HTR-8/SVneo (cell line): ENCODE measurements around the gene PHLPP1.
"Not testable (repeated sequence)": the region's sequence is repeated elsewhere in the genome, so short reads cannot be mapped to it uniquely, and the experiment has no call there.

Experiments used
- DNase-seq: peaks from one replicate; pipeline ENCODE4 v3.0.0; 2011; ENCODE audit warnings: low spot score, mixed read lengths; ENCODE audit not compliant: insufficient read length
- FAIRE-seq: peaks from 2 replicates; lab custom pipeline; 2011; peaks lifted over from hg19 to GRCh38; lab: Jason Lieb, UNC

The PHLPP1 gene

GRCh38 chr18:62740650-62741049 is 25.3 kb downstream of the PHLPP1 start:
- not testable (repeated sequence) for FAIRE-seq

GRCh38 chr18:62741118-62741566 is 25.8 kb downstream of the PHLPP1 start:
- DNase-seq (no peak), FAIRE-seq (no peak)

More at GRCh38 chr18:62740650-62741049, 25.3 kb downstream of the PHLPP1 start:
- not testable (repeated sequence) for DNase-seq

GRCh38 chr18:62741584-62741983 is 26.2 kb downstream of the PHLPP1 start:
- no peak for DNase-seq
- no peak for FAIRE-seq

- no peak for DNase-seq
- no peak for FAIRE-seq
These were observed 29.0 kb downstream of the PHLPP1 start for GRCh38 chr18:62744076-62744968.

DNA sequence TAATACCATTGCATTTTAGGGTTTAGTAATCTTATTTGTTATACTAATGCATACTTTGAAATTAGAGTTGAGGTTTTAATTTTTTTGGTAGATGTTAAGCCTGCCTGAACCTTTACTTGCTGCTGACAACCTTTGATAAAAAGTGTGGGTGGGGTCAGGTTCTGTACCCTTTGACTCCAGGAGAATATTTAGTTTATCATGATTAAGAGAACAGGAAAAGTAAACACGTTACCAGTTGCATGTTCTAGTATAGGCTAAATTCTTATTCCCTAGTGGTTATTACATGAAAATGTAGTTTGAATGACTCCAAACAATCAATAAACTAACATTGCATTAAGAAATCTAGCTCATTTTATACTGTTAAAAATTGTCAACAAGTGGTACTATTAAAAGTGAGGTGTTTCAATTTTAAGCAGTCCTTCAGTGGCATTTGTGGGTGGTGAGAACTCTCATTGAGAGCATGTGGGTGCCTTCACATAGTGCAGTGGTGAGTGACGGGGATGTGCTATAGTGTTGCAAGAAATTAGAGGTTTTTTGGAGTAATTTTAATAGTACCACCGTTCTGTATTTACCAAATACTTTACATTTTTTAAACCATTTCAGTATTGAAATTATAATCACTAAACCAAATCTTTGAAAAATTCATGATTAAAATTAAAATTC is 29.9 kb downstream of the PHLPP1 start:
- no peak for DNase-seq
- FAIRE-seq, result no peak

DNA sequence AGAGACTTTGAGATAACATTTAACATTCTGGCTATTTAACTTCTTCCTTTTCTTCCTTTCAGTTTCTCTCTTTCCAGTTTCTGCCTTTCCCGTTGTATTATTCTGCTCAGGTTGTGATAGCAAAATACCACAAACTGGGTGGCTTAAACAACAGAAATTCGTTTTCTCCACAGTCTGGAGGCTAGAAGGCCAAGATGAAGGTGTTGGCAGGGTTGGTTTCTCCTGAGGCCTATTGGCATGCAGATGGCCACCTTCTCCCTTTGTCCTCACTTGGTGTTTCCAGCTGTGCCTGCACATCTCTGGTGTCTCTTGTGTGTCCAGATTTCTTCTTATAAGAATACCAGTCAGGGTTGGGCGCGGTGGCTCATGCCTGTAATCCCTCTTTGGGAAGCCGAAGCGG is 34.0 kb downstream of the PHLPP1 start:
- no peak for FAIRE-seq

GRCh38 chr18:62751341-62751821 is 36.0 kb downstream of the PHLPP1 start:
- DNase-seq (no peak), FAIRE-seq (no peak)

More for the DNA sequence above, 34.0 kb downstream of the PHLPP1 start:
- DNase-seq, result no peak

- FAIRE-seq, result no peak
- no peak for DNase-seq
These were observed 36.6 kb downstream of the PHLPP1 start for GRCh38 chr18:62751977-62752376.

GRCh38 chr18:62754026-62754425 is 38.7 kb downstream of the PHLPP1 start:
- FAIRE-seq, result no peak

DNA sequence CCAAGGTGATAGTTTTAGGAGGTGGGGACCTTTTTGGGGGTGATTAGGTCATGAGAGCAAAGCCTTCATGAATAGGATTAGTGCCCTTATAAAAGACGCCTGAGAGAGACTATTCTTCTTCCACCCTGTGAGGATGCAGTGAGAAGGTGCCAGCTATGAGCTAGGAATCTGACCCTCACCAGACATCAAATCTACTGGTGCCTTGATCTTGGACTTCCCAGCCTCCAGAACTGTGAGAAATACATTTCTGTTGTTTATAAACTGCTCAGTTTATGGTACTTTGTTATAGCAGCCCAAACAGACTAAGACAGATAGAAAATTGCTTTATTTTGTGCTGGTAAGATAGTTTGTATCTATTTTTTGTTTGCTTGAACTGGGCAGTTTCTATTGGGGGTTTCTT is 40.1 kb downstream of the PHLPP1 start:
- FAIRE-seq, result no peak

More at GRCh38 chr18:62754026-62754425, 38.7 kb downstream of the PHLPP1 start:
- DNase-seq, result no peak

DNA sequence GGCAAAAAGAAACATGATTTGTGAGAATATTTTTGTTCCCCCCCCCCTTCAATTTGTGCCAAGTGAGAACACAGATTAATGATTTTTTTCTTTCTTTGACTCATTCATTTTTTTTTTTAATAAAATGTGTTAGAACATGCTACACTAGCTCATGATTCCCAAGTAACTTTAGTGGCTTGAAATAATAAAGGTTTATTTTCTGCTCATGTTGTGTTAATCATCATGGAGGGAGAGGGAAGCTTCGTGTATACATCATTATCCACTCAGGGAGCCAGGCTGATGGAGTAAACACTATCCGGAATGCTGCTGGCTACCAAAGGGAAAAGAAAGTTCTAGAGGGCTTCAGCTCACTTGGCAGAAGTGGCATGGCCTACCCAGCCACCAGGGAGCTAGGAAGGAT is 40.6 kb downstream of the PHLPP1 start:
- DNase-seq (no peak), FAIRE-seq (no peak)

More for the DNA sequence above, 40.1 kb downstream of the PHLPP1 start:
- no peak for DNase-seq

- FAIRE-seq, result no peak
- no peak for DNase-seq
These were observed 42.2 kb downstream of the PHLPP1 start for GRCh38 chr18:62757399-62758010.

- no peak for DNase-seq
- FAIRE-seq, result no peak
These were observed 43.2 kb downstream of the PHLPP1 start for GRCh38 chr18:62758591-62758990.

- no peak for DNase-seq
These were observed 44.5 kb downstream of the PHLPP1 start for GRCh38 chr18:62759704-62760402.

GRCh38 chr18:62760403-62760734 is 45.0 kb downstream of the PHLPP1 start:
- FAIRE-seq, result no peak
- DNase-seq, result no peak

More at GRCh38 chr18:62759704-62760402, 44.5 kb downstream of the PHLPP1 start:
- no peak for FAIRE-seq

DNA sequence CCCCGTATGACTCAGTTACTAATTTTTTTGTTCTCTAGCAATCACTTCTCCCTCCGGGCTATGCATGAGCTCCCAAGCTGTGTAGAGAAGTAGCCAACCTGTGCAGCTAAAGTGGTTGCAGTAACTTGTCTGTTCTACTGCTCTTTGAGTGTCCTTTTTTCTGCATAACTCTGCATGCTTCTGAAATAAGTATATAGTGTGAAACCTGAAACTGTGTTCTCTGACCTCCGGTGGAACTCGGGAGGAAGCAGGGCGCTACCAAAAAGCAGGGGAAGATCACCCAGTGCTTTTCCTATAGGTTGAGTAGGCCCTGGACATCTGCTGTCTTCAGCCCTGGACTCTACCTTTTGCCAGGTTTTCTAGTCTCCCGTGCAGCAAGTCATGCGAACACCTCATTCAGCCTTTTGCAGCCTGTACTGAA is 47.8 kb downstream of the PHLPP1 start:
- DNase-seq (no peak), FAIRE-seq (no peak)

DNA sequence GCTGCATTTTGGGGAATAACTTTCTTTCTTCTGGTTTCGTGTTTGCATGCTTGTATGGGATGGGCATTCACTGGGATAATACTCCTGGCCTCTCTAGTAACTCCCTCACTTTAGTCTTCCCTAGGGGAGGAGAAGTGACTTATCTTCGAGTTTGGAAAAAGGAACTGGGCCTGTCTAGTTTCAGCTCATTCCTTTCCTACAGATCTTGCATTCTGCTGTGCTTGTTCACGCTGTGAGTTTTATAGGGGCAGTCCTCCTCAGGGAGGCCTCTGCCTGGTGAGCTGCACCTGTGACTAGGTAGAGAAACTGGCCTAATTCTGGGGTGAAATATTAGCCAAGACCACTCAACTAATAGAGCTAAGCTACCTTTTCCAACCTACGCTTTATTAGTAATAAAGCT is 50.9 kb downstream of the PHLPP1 start:
- DNase-seq (no peak), FAIRE-seq (no peak)

GRCh38 chr18:62767321-62767720 is 52.0 kb downstream of the PHLPP1 start:
- DNase-seq, result no peak
- no peak for FAIRE-seq

DNA sequence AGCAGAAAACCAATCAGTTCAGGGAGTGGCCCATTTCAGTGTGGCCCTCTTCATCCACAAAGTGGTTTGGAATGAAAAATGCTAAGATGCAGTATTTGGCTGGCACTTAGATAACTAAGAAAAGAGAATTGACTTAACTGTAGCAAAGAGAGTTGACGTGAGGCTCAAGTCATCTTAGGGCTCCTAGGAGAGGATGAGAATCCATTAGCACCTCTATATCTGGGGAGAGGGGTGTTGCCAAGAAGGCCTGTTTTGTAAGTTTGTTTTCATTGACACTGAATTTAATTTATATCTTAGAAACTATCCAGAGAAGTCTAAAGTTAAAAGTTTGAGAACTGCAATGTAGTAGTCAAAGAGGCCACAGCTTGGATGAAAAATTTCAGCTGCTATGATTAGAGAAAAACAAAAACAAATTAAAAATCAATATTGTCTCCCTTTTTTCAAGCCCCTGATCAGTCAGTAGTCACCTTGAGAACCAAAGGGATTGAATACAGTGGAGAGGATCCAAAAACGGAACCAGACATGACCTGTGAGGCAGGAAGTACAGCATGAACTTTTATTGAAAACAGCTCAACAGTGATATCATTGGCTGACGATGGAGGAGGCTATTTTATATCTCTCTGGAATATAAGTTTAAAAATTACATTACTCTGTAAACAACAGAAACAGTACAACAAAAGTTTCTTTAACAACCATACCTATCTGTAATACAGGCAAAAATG is 52.7 kb downstream of the PHLPP1 start:
- FAIRE-seq (no peak), DNase-seq (no peak)
